ENCODE results near the gene MEN1.

MEN1 gene

DNA sequence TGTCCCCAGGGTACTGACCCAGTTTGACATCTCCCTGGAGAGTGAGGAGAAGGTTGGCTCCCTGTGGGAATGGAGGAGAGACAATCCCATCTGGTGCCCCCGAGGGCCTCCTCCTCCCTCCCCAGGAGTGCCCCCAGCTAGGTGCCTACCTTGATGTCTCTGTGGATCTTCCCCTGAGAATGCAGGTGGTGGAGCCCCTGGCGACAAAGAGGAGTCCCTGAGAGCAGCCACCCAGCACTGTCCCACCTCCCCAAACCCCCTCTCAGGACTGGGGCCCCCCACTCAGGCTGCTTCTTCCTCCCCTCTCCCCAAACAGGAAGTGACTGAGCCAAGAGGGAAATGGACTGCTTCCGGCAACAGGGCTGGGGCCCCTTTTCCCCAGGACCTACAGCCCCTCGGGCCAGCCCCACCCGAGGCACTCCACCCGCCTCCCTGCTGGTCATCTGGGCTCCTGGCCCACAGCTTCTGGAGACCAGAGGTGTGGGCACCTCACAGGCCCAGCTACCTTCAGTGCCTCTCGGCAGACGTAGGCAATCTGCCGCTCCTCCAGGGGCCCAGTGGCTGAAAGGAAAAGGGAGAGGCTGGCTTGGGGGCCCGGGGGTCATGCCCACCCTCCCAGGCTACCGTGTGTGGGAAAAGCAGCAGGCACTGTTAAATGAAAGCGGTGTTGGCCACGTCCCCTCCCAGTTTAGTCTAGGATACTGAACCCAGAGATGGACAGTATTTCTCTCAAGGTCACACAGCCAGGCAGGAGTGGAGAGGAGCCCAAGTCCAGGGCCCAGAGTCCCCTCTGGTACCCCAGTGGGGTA, 8.6 kb downstream of the MEN1 start:
- DNase-seq (ENCODE audit: low read depth in 2 of 2): no peak

DNA sequence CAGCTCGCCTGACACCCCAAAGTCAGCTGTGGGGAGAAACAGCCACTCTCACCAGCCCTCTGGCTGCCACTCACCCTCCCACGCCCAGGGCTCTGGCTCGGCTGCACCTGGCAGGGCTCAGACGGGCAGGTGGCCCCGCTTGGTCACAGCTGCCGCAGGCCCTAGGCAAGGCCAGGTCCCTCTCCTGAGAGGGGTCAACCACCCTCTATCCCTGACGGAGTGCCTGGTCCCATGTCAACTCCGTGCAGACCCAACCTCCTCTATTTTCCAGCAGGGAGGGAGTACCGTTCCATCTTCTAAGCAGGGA, 9.2 kb downstream of the MEN1 start:
- DNase-seq (ENCODE audit: low read depth in 2 of 2): no peak

DNA sequence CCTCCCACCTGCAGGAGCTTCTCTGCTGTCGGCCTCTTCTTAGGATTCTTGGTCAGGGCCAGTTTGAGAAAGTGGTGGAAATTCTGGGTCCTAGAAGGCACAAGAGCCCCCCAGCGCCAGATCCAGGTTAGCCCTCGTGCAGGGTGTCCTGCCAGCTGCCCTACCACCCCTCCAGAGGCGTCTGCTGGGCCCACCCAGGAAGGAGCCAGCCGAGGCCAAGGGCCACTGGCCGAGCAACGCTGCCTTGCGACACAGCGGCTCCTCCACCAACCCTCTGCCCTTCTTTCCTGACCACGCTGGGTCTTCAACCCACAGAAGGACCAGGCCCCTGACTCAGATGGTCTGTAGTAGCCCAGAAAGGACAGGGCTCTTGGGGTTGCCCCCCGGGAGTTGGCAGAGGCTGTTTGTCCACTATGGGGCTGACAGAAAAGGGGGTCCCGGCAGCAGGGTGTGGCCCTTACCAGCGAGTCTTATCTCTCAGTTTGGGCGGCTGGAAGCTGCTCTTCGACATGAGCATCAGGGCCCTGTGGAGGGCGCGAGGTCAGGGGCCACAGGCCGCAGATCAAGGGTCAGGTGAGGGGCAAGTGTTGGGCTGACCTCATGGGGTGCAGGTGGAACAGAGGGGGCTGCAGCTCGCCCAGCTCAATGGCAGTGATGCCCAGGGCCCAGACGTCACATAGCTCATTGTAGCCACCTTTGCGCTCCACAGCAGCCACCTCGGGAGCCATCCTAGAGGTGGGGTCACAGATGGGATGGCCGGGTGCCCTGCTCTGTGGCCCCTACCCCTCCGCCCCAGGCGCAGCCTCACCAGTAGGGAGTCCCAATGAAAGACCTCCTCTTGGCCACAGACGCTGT, 9.8 kb downstream of the MEN1 start:
- no peak for DNase-seq (ENCODE audit: low read depth in 2 of 2)

DNA sequence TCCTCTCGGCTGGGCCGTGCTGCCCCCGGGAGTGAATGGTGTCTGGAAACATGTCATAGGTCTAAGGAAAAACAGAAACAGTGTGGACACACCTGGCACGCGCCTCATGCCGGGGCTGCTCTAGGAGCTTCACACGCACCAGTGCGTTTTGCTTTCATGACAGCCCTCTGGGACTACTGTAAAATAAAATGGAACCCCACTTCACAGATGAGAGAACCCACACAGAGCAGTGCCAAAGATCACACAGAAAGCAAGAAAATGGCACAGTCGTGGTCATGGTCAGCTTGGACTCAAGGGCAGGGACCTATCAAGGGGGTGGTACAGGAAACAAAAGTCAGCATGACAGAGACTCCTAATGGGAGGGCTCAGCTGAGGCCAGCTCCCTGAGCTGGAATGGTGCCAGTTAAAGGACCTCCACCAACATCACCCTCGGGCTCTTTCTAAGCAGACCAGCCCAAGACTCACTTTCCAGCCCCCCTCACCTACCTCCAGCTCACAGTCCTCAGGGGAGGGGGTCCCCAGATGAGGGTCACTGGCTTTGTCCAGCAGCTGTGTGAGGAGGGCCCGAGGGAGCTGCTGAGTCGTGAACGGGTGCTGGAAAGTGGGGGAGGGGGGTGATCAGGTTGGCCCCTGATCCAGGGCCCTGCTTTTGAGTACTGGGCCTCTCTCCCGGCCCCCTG, 10.6 kb downstream of the MEN1 start:
- no peak for DNase-seq (ENCODE audit: low read depth in 2 of 2)

DNA sequence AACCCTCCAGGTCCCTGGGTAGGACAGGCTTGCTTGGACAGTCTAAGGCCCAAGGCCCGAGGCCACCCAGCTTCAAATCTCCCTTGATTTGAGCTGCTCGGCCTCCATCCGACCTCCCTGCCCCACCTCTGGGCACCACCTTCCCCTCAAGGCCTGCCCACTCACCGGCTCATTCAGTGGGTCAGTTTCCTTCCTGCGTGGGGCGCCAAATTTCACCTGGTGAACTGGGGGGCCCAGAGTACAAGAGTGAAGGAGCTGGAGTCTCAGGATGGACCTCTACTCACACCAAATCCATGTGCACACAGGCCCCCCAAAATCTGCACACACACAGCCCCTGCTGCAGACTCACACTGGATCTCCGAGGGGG, 11.1 kb downstream of the MEN1 start:
- DNase-seq (ENCODE audit: low read depth in 2 of 2): no peak

DNA sequence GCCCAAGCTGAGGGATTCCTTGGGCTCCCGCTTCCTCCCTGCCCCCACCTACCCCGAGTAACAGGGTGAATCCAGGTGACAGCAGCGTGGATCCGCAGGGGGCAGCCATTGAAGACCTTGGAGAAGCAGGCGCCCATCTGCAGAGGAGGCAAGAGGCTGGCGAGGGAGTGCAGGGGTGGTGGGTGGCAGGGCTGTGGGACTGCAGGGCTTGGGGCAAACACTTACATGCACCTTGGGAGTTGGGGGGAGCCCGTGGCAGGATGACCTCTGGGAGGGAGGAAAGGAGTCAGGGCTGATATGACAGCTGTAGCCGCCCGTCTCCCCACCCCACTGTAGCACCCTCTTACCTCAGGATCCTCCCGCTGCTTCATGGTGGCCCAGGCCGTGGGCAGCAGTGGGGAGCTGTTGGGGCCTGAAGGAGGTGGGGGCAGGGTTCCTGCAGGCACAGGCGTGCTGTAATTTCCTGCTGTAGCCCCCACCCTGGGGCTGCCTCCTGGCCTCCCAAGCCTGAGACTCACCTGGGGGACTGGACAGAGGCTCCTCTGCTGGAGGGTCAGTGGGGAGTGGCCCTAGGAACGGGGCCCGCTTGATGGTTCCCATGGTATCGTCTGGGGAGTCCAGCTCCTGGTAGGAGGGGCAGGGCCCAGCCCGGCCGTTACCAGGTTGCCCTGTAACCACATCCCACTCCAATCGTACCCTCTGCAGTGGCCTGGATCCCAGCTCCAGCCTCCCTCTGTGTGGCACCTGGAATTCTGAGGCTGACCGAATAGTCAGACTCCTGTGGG, 13.4 kb downstream of the MEN1 start:
- no peak for DNase-seq (ENCODE audit: low read depth in 2 of 2)

DNA sequence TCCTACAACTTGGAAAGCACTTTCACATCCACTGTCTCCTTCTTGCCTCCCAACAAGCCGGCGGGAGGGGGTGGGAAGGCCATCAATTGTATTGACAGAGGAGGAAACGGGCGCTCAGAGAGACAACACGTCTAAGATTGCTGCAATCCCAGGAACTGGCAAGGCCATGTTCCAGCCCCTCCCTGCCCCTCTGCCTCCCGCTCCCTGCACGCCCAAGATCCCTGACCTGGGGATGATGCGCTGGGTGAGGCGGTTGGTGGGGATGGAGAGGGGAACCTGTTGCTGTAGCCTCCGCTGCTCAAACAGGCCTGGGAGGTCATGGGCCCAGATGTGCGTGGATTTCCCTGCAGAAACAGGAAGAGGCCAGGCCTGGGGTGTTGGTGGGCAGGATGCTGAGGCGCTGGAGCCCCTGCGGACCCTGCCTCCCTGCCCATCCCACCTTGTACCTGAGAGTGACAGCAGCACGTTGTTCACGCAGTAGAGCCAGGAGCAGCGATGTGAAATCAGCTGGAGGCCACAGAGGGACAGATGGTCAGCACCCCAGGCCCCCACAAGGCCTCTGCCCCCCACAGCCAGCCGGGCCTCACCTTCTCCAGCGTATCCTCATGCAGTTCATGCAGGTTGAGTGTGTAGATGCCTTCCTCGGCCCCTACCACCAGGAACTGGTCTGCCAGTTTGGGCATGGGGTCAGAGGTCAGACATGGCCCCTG, 14.1 kb downstream of the MEN1 start:
- DNase-seq (ENCODE audit: low read depth in 2 of 2): no peak

DNA sequence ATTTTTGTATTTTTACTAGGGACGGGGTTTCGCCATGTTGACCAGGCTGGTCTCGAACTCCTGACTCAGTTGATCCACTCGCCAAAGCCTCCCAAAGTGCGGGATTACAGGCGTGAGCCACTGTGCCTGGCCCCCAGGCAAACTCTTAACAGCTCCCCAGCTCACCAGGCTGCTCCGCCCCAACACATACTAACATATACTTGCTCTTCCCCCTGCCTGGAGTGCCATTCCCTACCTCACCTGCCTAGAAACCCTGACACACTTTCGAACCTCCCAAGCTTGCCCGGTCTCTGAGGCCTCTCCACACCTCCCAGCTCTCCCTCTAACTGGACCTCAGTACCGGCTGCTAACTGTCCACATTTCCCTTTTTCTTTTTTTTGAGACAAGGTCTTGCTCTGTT, 15.8 kb downstream of the MEN1 start:
- no peak for DNase-seq (ENCODE audit: low read depth in 2 of 2)

DNA sequence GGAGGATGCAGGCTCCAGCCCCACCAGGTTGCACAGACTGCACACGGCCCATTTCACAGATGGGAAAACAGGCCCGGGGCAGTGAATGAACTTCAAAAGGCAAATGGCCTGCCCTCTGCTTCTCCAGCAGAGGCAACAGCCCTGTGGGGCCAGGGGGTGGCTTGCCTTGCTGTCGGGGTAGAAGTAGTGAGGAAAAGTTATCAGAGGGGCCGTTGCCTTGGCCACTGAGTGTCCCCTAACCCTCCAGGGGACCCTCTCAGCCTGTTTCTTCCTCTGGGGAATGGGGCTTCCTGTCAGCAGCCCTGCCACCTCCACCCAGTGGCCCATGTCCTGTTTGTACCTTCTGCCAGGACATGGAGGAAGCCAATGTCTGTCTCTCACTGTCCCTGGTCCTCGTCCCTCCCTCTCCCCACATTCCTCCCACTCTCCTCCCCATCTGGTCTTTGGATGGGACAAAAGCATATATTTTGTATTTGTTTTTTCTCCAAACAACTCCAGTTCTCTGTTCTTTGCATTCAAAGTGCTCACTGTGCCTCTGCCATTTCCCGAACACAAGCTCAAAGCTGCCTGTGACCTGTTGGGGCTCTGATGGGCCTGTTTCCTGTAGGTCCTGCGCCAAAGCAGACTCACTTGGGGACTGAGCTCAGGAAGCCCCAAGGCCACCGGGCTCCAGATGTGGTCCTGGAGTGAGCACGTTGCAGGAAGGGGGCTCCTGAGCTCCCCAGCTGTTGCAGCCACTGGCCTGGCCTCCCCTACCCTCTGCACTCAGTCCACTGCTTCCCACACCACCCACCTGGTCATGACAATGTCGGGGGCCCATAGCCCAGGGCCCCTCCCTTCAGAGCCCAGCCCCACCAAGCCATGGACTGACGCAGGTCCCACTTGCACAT, 16.8 kb downstream of the MEN1 start:
- DNase-seq (ENCODE audit: low read depth in 2 of 2): no peak

DNA sequence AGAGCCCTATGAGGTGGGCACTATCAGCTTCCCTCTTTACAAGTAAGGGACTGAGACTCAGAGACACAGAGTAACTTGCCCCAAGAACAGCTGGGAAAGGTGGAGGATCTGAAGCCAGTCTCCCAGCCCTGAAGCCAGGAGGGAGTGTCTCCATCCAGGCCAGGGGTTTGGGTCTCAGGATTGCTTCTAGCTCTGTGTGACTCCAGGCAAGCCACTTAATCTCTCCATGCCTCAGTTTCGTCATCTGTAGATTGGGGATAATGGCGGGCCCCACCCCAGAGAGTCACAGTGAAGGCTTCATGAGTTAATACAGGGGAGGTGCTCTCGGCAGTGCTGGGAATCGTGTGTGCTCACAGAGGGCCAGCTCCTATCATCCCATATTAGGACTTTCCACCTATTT, 17.9 kb downstream of the MEN1 start:
- DNase-seq (ENCODE audit: low read depth in 2 of 2): no peak

DNA sequence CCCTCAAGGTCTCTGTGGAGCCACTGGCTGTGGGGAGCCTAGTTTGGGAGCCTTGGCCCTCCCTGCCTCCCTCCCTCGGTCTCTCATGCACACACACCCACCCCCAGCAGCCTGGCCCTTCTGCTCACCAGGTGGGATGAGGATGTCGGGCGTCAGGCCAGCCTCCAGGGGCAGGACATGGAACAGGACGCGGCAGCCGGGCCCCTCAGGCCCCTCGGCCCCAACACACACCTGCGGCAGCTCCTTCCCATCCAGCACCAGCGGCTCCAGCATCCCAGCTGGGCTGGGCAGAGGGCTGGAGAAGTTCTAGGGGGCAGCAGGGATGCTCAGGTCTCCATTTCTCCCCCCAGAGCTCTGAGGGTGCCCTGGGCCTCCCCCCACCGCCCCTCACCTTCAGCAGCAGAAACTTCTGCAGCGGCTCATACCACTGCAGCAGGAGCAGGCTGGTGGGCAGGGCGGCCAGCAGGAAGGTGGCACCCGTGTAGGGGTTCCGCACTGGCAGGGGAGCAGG, 18.5 kb downstream of the MEN1 start:
- DNase-seq (ENCODE audit: low read depth in 2 of 2): no peak

DNA sequence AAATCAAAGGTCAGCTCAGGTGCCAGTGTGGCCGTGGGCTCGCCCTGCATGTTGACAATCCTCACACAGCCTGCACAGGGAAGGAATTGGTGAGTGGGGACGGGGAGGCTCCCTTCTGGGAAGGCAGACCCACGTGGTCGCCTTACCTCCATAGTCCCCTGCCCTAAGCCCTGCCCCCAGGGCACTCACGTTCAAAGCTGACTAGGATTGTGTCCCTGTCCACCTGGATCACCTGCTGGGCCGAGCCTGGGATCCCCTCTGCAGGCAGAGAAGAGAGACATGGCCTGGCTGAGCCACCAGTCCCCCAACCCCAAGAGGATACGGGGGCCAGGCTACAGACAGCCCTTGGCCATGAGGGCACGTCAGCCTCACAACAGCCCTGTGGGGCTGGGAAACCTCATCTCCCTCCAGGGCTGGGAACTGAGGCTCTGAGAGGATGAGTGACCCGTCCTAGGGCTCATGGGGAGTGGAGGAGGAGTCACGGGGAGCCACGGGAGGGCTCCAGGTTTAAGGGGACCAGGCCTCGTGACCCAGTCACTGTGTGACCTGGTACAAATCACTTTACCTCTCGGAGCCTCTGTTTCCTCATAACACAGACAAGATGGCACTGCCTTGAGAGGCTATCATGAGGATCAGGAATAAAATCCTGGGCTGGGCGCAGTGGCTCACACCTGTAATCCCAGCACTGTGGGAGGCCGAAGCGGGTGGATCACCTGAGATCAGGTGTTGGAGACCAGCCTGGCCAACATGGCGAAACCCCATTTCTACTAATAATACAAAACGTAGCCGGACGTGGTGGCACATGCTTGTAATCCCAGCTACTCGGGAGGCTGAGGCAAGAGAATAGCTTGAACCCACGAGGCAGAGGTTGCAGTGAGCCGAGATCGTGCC, 19.9 kb downstream of the MEN1 start:
- no peak for DNase-seq (ENCODE audit: low read depth in 2 of 2)

DNA sequence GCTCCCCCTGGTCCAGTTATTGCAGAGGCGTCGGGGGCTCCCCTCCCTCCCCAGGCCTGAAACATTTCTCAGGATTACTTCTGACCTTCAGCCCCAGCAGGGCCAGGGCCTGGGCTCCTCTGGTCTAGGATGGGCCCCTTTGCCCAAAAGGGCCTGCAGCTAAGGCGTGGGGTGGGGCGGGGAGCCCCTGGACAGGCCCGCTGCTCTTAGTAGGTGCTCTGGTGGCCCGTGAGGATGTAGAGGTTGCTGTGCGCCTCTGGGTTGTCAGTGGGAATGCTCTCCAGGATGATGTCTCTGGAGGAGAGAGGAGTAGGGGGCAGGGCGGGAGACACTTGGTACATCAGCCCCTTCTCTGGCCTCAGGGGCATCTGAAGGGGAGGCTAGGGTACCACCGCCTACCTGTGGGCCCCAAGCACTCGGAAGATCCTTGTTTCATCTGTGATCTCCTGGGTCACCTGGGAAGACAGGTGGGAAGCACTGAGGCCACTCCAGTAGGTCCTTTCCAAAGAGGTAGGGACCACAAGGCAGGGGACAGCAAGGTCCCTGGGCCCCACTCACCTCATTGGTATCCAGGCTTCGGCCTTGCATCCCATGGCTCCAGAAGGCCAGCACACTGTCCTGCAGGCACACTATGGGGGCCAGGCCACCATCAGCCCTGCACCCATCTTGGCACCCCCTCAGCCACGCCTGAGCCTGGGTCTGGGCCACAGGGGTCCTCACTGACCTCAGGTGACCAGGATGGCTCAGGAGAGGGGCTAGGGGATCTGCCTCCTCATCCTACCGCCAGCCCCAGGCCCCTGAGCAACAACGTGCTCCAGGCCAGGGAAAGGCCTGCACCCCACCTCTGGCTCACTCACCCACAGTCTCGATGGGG, 20.8 kb downstream of the MEN1 start:
- no peak for DNase-seq (ENCODE audit: low read depth in 2 of 2)

DNA sequence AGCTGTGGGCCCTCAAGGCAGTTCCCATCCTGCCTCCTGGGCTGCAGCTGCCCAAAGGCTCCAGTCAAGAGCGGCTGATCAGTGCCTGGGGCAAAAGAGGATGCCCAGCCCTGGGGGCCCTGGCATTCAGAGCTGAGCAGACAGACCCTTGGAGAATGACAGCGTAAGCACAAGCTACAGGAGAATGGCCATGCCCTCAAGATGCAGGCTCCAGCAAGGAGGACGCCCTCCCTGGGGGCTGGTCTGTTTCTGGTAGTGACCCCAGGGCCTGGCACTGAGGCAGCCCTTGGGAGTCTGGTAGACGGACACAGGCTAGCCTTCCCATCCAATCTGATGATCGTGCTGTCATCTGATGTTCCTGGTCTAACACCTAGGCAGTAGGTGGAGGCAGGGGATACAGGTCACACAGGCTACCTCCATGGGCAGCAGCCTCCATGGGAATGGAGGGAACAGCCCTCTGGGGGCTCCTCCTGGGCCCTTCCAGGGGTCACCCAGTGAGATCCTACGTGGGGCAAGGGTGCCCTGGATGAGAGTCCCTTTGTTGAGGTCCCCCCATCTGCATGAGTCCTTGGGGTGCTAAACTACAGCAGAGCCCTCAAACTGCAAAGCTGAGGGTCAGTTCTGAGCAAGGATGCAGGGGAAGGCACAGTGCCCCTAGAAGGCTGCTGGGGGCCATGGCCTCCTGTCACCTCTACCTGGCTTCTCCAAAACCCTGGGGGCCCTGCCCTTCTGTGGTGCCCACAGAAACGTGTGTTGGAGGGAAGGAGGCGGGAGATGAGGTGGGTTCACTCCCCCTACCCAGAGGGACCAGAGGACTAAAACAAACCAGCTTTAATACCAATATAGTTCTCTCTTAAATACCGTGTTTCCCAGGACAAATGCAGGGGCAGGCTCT, 21.8 kb downstream of the MEN1 start:
- no peak for DNase-seq (ENCODE audit: low read depth in 2 of 2)

DNA sequence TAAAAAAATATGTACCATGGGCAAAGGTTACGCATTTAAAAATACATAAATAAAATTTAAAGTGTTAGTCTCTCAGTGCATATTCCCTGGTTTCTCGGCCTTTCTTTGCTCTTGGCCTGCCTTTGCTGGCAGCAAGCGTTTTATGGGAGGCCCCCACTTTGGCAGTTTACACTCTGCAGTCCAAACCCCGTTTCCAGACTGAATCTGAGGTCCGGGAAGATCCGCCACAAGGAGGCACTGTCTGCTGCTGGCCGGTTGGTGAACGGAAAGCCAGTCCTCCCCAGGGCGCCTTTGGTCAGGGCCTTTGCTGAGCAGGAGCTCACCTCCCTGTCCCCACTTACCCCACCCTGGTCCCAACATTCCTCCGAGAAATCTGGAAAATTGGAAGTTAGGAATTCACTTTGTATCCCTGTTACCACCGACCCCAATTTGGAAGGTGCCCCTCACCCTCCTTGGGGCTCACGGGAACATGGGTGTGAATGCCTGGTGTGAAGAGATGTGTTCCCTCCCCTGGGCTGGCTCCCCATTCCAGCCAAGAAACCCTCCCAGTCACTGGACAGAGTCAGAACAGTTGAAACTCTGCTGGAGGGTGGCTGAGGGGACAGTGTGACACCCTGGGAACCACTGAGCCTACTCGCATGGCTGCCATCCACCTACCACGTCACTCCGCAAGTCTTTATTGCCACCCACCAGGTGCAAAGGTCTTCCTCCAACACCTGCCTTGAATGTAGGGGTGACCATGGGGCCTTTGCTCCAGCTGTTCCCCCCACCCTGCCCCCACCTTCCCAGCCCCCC, 22.6 kb downstream of the MEN1 start:
- peak in 1 of 2 donors; percentile 45 for DNase-seq (ENCODE audit: low read depth in 2 of 2)

DNA sequence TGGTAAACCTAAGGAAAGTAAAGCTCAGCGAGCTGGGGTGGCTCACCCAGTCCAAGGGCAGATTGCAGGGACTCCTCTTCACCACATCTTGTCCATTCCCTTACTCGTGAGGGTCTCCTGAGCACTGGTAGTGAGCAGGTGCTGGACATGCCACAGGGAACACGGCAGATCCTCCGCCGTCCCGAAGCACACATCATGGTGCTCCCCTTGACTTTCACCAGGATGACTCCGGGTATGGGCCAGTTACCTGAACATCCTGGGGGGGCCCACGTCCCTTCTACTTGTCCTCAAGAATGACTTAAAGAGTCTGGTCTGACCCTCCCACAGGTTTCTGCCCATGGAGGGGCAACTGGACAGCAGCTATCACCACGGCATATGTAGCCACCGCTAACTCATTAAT, 24.0 kb downstream of the MEN1 start:
- no peak for DNase-seq (ENCODE audit: low read depth in 2 of 2)

Data from stimulated activated CD8-positive, alpha-beta memory T cell treated with anti-CD3 and anti-CD28 coated beads, Interleukin-7, amount 100 ng/mL, for 1 hour (primary cell).